ENCODE results near the gene EHMT1.
"Not testable (repeated sequence)": the region's sequence is repeated elsewhere in the genome, so short reads cannot be mapped to it uniquely, and the experiment has no call there.

The EHMT1 gene

GRCh38 chr9:137621131-137621757, 2.4 kb downstream of the EHMT1 start:
- Histone ChIP-seq H3K27ac (no peak overlapping the region), H3K36me3 (ENCODE audit: insufficient read depth) (0 out of 2 replicates have a peak, but pooled peaks cover 3% of the 10 kb centered on the region), H3K27me3 (ENCODE audit: insufficient read depth, low read depth) (no peaks in the 10 kb centered on the region), H3K79me2 (ENCODE audit: insufficient read depth, low read depth) (peaks cover 76% of the 10 kb centered on the region), H3K4me1 (ENCODE audit: low read depth, poor library complexity, severe bottlenecking) (peaks cover 35% of the 10 kb centered on the region), H2AFZ (ENCODE audit: low read depth) (no peak overlapping the region), H3K4me2 (peak overlapping the region; percentile 93; the same call in 1 of the 2 replicates), H3K9ac (no peak overlapping the region), H3K4me3 (IDR thresholded peaks at IDR 0.05; ENCODE audit: insufficient read depth, low read depth, low read length) (no peak overlapping the region), H4K20me1 (ENCODE audit: insufficient read depth) (no peaks in the 10 kb centered on the region)
- TF ChIP-seq, protein P1, sequence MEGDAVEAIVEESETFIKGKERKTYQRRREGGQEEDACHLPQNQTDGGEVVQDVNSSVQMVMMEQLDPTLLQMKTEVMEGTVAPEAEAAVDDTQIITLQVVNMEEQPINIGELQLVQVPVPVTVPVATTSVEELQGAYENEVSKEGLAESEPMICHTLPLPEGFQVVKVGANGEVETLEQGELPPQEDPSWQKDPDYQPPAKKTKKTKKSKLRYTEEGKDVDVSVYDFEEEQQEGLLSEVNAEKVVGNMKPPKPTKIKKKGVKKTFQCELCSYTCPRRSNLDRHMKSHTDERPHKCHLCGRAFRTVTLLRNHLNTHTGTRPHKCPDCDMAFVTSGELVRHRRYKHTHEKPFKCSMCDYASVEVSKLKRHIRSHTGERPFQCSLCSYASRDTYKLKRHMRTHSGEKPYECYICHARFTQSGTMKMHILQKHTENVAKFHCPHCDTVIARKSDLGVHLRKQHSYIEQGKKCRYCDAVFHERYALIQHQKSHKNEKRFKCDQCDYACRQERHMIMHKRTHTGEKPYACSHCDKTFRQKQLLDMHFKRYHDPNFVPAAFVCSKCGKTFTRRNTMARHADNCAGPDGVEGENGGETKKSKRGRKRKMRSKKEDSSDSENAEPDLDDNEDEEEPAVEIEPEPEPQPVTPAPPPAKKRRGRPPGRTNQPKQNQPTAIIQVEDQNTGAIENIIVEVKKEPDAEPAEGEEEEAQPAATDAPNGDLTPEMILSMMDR (conservative IDR thresholded peaks at IDR 0.05; ENCODE audit: low read depth, low read length), result 0 out of 2 replicates have a peak, but pooled peaks have one; percentile 33

DNA sequence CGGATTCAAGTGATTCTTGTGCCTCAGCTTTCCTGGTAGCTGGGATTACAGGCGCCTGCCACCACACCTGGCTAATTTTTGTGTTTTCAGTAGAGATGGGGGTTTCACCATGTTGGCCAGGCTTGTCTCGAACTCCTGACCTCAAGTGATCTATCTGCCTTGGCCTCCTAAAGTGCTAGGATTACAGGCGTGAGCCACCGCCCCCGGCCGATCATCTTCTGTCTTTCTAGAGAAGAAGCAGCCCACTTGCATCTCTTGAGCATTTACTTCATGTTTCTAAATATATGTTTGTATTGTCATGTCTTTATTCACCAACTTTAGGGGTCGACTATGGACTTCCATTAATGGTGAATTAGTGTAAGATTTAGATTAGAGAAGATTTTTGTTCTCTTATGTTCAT, 3.4 kb downstream of the EHMT1 start:
- H3K9ac ChIP-seq; H2AFZ ChIP-seq (ENCODE audit: low read depth); H3K4me3 ChIP-seq (IDR thresholded peaks at IDR 0.05; ENCODE audit: insufficient read depth, low read depth, low read length); H3K27ac ChIP-seq; H3K36me3 ChIP-seq (ENCODE audit: insufficient read depth); H4K20me1 ChIP-seq (ENCODE audit: insufficient read depth); H3K4me2 ChIP-seq; H3K27me3 ChIP-seq (ENCODE audit: insufficient read depth, low read depth): not testable (repeated sequence)
- Histone ChIP-seq H3K79me2 (ENCODE audit: insufficient read depth, low read depth) (peaks cover 82% of the 10 kb centered on the region), H3K4me1 (ENCODE audit: low read depth, poor library complexity, severe bottlenecking) (peaks cover 27% of the 10 kb centered on the region)

DNA sequence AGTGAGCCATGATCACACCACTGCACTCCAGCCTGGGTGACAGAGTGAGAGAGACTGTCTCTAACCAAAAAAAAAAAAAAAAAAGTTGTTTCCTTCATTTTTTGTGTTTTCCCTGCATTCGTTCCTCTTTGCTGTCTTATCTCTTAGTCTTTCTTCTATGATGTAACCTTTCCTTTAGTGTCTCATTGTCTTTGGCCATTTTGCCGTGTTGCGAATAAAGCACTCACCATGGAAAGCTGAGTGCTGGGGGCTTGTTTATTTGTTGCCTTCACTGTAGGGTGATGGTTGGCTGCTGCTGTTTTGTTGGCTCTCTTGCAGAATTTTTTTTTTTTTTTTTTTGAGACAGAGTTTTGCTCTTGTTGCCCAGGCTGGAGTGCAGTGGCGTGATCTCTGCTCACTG, 7.7 kb downstream of the EHMT1 start:
- no peaks in the 10 kb centered on the region for H3K27me3 ChIP-seq (ENCODE audit: insufficient read depth, low read depth)
- no peak overlapping the region for H3K4me3 ChIP-seq (IDR thresholded peaks at IDR 0.05; ENCODE audit: insufficient read depth, low read depth, low read length)
- H3K4me1 ChIP-seq (ENCODE audit: low read depth, poor library complexity, severe bottlenecking), result peaks cover 16% of the 10 kb centered on the region
- peaks cover 91% of the 10 kb centered on the region for H3K79me2 ChIP-seq (ENCODE audit: insufficient read depth, low read depth)
- no peak overlapping the region for H2AFZ ChIP-seq (ENCODE audit: low read depth)
- H3K36me3 ChIP-seq (ENCODE audit: insufficient read depth), result 0 out of 2 replicates have a peak, but pooled peaks cover 2% of the 10 kb centered on the region
- TF ChIP-seq, protein P1 (conservative IDR thresholded peaks at IDR 0.05; ENCODE audit: low read depth, low read length), result no peak
- H3K4me2 ChIP-seq, result no peak overlapping the region
- peaks cover 2% of the 10 kb centered on the region; the same call in 1 of the 2 replicates for H4K20me1 ChIP-seq (ENCODE audit: insufficient read depth)
- no peak overlapping the region for H3K9ac ChIP-seq
- H3K27ac ChIP-seq, result no peak overlapping the region

GRCh38 chr9:137627406-137627805, 8.6 kb downstream of the EHMT1 start:
- not testable (repeated sequence) for H3K27ac ChIP-seq; H3K4me3 ChIP-seq (IDR thresholded peaks at IDR 0.05; ENCODE audit: insufficient read depth, low read depth, low read length); H2AFZ ChIP-seq (ENCODE audit: low read depth); H3K27me3 ChIP-seq (ENCODE audit: insufficient read depth, low read depth); H3K9ac ChIP-seq; H4K20me1 ChIP-seq (ENCODE audit: insufficient read depth); H3K36me3 ChIP-seq (ENCODE audit: insufficient read depth); H3K4me2 ChIP-seq
- Histone ChIP-seq H3K4me1 (ENCODE audit: low read depth, poor library complexity, severe bottlenecking) (peaks cover 14% of the 10 kb centered on the region), H3K79me2 (ENCODE audit: insufficient read depth, low read depth) (peaks cover 93% of the 10 kb centered on the region)

- Histone ChIP-seq H3K27ac (no peak overlapping the region), H3K4me1 (ENCODE audit: low read depth, poor library complexity, severe bottlenecking) (peaks cover 14% of the 10 kb centered on the region), H2AFZ (ENCODE audit: low read depth) (no peak overlapping the region), H3K79me2 (ENCODE audit: insufficient read depth, low read depth) (peaks cover 80% of the 10 kb centered on the region), H4K20me1 (ENCODE audit: insufficient read depth) (peaks cover 7% of the 10 kb centered on the region; the same call in 1 of the 2 replicates), H3K9ac (no peak overlapping the region), H3K4me2 (no peak overlapping the region), H3K4me3 (IDR thresholded peaks at IDR 0.05; ENCODE audit: insufficient read depth, low read depth, low read length) (no peak overlapping the region), H3K27me3 (ENCODE audit: insufficient read depth, low read depth) (no peaks in the 10 kb centered on the region), H3K36me3 (ENCODE audit: insufficient read depth) (no peaks in the 10 kb centered on the region)
- TF ChIP-seq, protein P1 (conservative IDR thresholded peaks at IDR 0.05; ENCODE audit: low read depth, low read length), result no peak
Observed at GRCh38 chr9:137630126-137630525, 11.3 kb downstream of the EHMT1 start.

Measured in KMS-11 (cell line).